Right atrium auricular region (tissue), 2 donors: Measurements from ENCODE around the gene RABEP1. TPM values are rescaled to one million over a fixed set of nuclear protein-coding genes. Genes with fewer than 3 reads are reported as not detected.

Source experiments
- DNase-seq: peaks from one replicate; pipeline ENCODE4 v3.0.0-alpha.2; 2019; ENCODE audit warnings: low spot score
- H3K27ac ChIP-seq, 2 donors: fragments of 200-600 bp; sonication (generic); 1 replicate in 1 of 2; 2 replicates in 1 of 2; pipeline ENCODE4 v1.5.1; 2016 to 2019
- H3K27me3 ChIP-seq, 2 donors: fragments of 200-600 bp; sonication (generic); one replicate each; pipeline versions ENCODE4 v1.5.1 to v1.6.0; 2017 to 2019
- H3K36me3 ChIP-seq: fragments of 200-600 bp; sonication (generic); one replicate; pipeline ENCODE4 v1.5.1; 2016
- H3K4me1 ChIP-seq, 2 donors: fragments of 200-600 bp; sonication (generic); one replicate each; pipeline versions ENCODE4 v1.5.1 to v1.6.0; 2017 to 2019
- H3K4me3 ChIP-seq, 2 donors: fragments of 200-600 bp; sonication (generic); 1 replicate in 1 of 2; 2 replicates in 1 of 2; pipeline ENCODE4 v1.5.1; 2017 to 2019; ENCODE audit warnings: mild to moderate bottlenecking in 1 of 2, moderate library complexity in 1 of 2
- H3K9me3 ChIP-seq, 2 donors: fragments of 200-600 bp; sonication (generic); one replicate each; pipeline ENCODE4 v1.5.1; 2019
- CTCF ChIP-seq, 2 donors: fragments of 200-600 bp; sonication (generic); IDR thresholded peaks; one replicate each; pipeline ENCODE4 v1.5.1; 2019; ENCODE audit warnings: antibody characterized with exemption in 2 of 2
- total RNA-seq, 2 donors: library from RNA; depleted of rRNA; stranded (reverse); fragments of >200 nt; gene quantifications; one replicate each; pipeline ENCODE4 v1.1.0, GENCODE V29; 2016

Gene RABEP1
- total RNA-seq, 2 donors from 2014 or later, result 29.6 to 34.1 TPM

DNA sequence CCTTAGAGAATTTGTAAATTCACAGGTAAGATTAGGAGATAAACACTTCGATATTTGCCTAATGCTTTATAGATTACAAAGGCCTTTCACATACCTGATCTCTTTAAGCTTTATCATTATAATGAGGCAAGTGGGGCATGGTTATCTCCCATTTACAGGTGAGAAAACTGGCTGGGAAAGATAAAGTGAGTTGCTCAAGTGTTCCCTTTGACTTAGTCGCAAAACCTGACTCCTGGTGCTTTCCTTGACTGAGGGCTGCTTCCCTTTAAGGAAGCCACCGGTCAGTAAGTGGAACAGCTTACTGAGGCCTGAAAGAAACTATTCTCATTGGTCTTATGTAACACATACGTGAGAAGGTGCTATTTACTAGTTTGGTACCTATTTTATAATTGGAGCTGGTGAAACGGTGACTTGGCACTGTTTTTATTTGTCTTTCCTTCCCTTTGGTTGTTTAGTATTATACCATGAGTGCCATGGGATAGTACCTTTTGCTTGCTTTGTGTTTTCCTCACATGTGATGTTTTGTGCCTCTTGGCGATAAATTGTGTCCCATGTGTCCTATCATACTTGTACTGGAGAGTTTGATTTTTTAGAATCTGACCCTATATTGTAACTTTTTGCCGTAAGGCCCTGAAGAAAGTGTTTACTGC lies 80.2 kb downstream of the RABEP1 start:
- no peak for DNase-seq
- Histone ChIP-seq H3K4me1 (no peaks in the 10 kb centered on the region), H3K27me3 (no peaks in the 10 kb centered on the region), H3K27ac (no peak overlapping the region), H3K36me3 (peaks cover 58% of the 10 kb centered on the region), H3K9me3 (no peaks in the 10 kb centered on the region), H3K4me3 (no peak overlapping the region)
- TF ChIP-seq CTCF (IDR thresholded peaks at IDR 0.05), result no peak

DNA sequence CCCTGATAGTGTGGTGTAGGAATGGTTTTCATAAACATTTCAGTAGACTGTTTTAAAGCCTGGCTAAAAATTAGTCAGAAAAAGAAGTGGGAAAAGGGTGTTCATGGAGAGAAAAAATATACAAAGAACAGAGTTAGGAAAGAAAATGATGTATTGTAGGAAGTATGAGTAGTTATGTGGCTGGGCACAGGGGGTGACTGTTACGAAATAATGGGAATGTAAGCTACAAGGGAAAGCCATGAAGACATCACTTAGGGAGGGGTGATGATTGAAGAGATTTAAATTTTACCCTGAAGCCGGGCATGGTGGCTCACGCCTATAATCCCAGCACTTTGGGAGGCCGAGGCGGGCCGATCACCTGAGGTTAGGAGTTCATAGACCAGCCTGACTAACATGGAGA lies 82.1 kb downstream of the RABEP1 start:
- Histone ChIP-seq H3K27me3 (no peaks in the 10 kb centered on the region), H3K27ac (no peak overlapping the region), H3K9me3 (no peaks in the 10 kb centered on the region), H3K4me3 (no peak overlapping the region), H3K4me1 (no peaks in the 10 kb centered on the region), H3K36me3 (peaks cover 56% of the 10 kb centered on the region)
- no peak for TF ChIP-seq CTCF (IDR thresholded peaks at IDR 0.05)
- no peak for DNase-seq

DNA sequence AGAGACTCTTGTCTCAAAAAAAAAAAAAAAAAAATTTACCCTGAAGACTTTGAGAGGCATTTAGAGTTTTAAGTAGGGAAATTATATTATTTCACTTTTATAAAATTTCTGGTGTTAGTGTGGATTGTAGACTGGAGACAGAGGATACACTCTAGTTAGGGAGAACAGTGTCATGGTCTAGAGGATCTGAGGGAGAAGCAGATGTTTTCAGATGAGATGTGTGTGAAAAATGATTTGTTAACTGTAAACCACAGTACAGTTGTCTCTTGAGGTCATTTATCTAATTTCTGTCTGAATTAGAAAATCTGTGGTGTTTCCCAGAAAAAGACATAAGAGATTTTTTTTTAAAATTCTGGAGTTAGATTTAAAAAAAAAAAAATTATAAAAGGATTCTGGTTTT lies 82.6 kb downstream of the RABEP1 start:
- Histone ChIP-seq H3K9me3 (no peaks in the 10 kb centered on the region), H3K4me1 (no peaks in the 10 kb centered on the region), H3K27me3 (no peaks in the 10 kb centered on the region), H3K27ac (no peak overlapping the region), H3K36me3 (peaks cover 61% of the 10 kb centered on the region), H3K4me3 (no peak overlapping the region)
- no peak for DNase-seq
- no peak for TF ChIP-seq CTCF (IDR thresholded peaks at IDR 0.05)

- no peak overlapping the region for H3K27ac ChIP-seq
- TF ChIP-seq CTCF (IDR thresholded peaks at IDR 0.05), result no peak
- DNase-seq, result no peak
- H3K36me3 ChIP-seq, result peaks cover 67% of the 10 kb centered on the region
- no peaks in the 10 kb centered on the region for H3K27me3 ChIP-seq
- H3K9me3 ChIP-seq, result no peaks in the 10 kb centered on the region
- no peak overlapping the region for H3K4me3 ChIP-seq
- H3K4me1 ChIP-seq, result no peaks in the 10 kb centered on the region
These were observed 83.7 kb downstream of the RABEP1 start for GRCh38 chr17:5365831-5366230.

DNA sequence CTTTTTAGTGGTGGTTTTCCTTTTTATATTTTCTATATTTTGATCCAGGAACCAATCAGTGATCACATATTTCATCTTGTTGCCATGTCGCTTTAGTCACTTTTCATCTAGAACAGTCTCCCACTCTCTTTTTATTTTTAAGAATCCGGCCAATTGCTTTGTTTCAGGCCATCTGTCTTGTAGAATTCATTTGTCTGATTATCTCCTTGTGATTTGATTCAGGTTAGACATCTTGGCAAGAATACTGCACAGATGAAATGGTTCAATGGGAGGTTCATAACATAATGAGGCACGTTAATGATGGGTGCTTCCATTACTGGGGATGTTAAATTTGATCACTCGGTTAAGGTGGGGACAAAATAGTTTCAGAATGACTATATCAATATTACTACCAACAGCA lies 88.3 kb downstream of the RABEP1 start:
- TF ChIP-seq CTCF (IDR thresholded peaks at IDR 0.05), result no peak
- Histone ChIP-seq H3K4me3 (no peak overlapping the region), H3K9me3 (no peaks in the 10 kb centered on the region), H3K4me1 (no peaks in the 10 kb centered on the region), H3K27ac (no peak overlapping the region), H3K27me3 (no peaks in the 10 kb centered on the region), H3K36me3 (peaks cover 82% of the 10 kb centered on the region)
- no peak for DNase-seq

GRCh38 chr17:5373112-5373511 lies 91.0 kb downstream of the RABEP1 start:
- DNase-seq, result no peak
- H3K4me3 ChIP-seq, result no peak overlapping the region
- no peaks in the 10 kb centered on the region for H3K27me3 ChIP-seq
- no peak overlapping the region for H3K27ac ChIP-seq
- H3K4me1 ChIP-seq, result no peaks in the 10 kb centered on the region
- H3K9me3 ChIP-seq, result no peaks in the 10 kb centered on the region
- TF ChIP-seq CTCF (IDR thresholded peaks at IDR 0.05), result no peak
- H3K36me3 ChIP-seq, result peaks cover 93% of the 10 kb centered on the region
